ENCODE measurements around the gene TEX26.

Gene TEX26

DNA sequence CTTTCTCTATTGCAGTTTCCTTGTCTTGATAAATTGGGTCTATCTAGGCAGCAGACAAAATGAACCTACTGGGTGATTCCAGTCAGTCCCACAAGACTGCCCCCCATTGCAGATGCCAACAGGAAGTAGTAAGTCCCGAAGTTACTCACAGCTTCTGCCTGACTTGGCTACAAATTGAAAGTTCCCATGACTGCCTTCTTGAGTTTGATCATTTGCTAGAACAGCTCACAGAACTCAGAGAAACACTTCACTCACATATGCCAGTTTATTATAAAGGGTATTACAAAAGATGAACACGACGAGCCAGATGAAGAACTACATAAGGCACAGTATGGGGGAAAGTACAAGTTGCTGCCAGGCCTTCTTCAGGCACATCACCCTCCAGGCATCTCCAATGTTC, 50.0 kb downstream of the TEX26 start:
- no peak for DNase-seq

DNA sequence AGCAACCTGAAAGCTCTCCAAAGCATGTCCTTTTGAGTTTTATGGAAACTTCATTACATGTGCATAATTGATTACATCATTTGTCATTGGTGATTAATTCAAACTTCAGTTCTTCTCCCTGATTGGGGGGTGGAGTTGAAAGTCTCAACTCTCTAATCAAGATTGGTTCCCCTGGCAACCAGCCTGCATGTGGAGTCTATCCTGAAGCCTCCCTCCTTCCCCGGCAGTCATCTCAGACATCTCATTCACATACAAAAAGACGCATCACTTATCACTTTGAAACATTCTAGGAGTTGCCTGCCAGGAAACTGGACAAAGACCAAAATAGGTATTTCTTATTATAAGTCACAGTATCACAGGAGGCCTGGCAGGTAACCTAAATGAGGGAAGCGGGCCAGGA, 50.5 kb downstream of the TEX26 start:
- no peak for DNase-seq

DNA sequence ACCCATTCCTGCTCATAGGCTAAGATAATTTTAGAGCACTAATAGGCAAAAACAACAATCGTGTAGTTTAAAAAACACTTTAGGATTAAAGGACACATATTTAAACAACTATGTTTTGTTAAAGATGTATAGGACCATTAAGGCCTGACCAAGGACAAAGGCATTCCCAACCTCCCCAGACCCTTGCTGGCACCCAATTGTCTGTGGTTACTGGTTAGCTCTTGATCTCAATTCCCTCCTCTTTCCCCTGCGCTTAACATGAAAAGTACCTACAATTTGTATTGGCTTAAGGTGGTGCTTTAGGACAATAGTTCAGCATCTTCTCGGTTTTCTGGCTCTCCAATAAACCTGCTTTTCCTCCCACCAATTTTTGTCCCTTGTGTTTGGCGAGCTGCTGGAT, 51.0 kb downstream of the TEX26 start:
- DNase-seq = no peak

DNA sequence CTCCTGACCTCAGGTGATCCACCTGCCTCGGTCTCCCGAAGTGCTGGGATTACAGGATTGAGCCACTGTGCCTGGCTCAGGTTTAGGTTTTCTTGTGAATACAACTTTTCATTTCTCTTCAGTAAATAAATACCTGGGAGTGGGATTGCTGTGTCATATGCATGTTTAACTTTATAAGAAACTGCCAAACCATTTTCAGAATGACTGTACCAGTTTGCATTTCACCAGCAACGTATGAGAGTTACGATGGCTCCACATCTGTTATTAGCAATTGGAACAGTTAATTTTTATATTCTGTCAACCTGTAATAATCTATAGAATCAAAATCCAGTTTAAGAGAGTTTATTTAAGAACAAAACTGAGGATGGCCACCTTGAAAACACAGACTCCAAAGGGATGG, 52.2 kb downstream of the TEX26 start:
- no peak for DNase-seq

DNA sequence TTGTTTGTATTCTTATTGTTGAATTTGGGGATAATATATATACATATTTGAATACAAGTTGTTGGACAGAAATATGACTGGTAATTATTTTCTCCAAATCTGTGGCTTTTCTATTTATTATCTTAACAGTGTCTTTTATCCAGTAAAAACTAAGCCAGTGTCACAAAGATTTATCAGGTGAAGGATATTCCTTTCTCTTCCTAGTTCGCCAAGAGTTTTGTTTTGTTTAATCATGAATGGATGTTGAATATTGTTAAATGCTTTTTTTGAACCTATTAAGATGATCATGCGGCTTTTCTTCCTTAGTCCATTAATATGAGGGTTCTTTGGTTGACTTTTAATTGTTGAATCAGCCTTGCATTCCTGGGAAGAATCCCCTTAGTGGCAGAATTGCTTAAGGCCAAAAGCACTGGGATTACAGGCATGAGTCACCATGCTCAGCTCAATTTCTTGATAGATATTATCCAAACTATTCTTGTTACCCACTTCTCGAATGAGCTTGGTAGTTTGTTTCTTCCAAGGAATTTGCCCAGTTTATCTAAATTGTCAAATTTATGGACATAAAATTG, 53.3 kb downstream of the TEX26 start:
- DNase-seq = no peak

DNA sequence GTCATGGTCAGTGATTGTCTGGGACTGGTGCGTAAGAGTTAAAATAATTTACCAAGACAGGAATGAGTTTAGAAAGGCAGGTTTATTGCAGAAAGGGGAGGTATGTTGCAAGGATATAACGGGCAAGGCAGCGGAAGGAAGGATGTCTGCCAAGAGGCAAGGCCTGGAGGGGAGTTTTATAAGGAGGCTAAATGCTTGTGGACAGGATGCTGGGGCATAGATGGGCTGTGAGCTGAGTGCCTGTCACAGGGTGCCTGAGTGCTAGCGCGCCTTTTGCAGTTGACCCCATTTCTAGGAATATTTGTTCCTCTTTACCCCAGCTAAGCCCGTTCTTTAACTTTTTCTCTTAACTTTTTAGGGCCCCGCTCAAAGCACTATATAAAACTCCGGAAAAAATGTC, 58.7 kb downstream of the TEX26 start:
- DNase-seq = no peak

DNA sequence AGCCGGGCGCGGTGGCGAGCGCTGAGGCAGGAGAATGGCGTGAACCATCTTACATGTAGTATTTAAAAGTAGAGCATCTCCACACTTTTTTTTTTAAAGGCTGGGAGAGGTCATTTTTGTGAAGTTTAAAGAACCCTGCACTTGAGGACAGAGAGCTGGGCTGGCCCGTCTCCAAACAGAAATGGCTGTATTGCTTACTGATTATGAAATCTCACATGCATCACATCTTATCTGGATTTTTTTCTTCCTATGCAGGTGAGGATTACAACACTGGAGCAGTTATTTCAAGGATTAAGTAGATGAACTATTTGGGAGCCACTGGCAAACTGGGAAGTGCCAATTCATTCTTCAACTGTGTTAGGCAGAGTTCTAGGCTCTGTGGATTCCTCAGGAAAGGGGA, 59.5 kb downstream of the TEX26 start:
- no peak for DNase-seq

DNA sequence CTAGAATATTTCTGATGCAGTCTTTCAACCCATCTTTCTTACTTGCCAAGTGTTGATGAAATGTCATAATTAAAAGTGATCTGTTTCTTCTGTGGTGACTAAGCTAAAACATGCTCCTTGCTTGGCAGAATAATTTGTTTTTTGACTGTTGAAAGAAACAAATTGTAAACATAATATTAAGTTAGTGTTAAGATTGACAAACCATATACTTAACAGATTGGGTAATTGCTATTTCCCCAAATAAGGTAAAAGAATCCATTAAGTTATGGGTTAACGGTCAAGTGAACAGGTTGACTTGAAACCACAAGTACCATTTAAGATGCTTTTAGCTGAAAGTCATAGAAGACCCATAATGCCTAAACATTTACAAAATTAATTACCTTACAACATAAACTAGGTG, 62.9 kb downstream of the TEX26 start:
- no peak for DNase-seq

DNA sequence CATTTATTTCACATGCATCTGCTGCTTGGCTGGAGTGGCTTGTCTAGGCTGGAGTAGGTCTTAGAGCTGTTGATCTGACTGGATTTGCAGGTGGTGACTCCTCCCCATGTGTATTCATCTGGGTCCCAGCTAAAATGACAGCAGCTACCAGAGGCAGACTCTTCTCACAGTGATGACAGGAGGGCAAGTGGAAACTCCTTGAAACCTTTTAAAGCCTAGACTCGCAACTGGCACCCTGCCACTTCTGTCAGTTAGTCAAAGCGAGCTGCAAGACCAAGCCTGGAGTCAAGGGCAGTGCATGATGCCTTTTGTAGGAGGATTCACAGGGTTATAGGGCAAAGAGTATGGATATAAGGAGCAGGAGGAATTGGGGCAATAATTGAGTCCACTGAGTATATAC, 65.2 kb downstream of the TEX26 start:
- no peak for DNase-seq

DNA sequence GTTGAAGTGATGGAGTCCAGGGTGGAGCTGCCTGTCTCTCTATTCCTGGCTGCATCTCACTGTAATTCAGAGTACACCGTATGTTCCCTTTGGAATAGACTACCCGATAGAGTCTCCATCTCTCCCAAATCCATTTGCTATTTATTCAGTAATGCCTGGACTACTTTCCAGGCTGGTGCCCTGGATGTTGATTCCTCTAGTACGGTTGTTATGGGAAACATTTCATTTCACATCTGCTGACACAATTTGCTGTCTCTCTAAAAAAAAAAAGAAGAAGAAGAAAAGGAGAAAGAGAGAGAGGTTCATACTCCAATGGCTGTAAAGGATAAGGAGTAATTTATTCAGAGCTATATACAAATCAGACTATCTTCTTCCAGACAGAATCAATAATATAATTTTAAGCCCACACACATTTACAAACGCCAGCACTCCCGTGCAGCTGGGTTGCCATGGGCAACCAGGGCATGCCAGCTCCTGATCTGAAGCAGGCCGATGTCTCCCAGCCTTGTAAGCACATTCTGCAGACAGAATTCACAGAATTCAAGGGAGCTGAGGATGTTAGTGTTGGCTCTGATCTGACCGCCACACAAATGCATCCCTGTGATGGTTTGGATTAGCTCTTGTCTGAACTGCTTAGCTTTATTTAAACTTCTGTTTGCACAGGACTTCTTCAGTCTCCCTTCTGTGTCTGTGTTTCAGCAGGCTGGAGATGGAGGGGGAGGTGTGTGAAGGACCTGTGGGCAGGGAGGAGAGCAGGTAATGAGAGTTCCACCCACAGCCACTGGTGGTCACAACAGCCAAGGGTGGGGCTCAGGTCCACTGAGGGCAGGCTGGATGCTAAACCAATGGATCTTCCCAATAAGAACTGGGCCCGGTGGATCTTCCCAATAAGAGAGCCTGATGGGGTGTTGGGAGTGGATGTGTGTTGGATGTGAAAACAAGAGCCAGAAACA, 66.0 kb downstream of the TEX26 start:
- DNase-seq = peak; percentile 15

DNA sequence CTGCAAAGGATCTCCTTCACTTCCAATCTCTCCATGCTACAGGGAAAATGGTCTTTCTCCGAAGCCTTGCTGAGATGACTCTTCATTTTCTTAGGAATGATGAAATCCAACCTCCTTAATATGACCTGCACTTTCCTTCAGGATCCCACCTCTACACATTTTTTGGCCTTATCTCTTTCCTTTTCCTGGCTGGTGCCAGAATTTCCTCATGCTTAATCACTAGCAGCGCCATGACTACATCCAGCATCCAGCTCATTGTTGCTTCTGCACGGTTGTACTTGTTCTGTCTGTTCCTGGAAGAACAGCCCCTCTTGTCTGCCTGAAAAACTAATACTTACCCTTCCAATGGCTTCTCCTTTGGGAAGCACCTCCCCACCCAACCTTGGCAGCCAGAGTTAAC, 68.4 kb downstream of the TEX26 start:
- DNase-seq = no peak

DNA sequence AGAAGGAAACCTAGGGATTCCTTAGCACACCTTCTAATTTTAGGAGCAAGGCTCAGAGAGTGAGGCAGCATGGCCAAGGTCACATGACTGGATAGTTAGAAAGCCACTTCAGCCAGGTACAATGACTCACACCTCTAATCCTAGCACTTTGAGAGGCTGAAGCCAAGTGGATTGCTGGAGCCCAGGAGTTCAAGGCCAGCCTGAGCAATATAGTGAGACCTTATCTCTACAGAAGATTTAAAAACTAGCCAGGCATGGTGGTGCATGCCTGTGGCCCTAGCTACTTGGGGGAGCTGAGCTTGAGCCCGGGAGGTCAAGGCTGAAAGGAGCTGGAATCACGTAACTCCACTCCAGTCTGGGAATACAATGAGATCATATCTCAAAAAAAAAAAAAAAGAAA, 69.2 kb downstream of the TEX26 start:
- no peak for DNase-seq

DNA sequence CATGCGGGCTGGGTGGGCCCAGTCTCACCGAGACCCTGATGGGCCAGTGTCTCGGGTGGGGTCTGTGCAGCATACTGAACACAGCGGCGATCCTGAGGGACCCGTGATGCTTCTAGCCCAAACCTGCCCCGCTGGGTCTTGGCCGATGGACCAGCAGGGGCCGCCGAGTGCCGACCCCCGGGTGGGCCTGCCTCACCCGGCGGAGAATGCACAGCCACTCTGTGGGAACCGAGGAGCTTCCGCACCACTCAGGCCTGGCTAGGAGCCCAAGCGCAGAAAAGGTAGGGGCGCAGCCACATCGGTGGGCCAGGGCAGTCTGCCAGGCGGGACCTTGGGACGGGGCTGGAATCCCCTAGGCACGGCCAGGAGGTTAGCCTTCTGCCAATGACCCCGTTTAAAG, 72.6 kb downstream of the TEX26 start:
- no peak for DNase-seq

DNA sequence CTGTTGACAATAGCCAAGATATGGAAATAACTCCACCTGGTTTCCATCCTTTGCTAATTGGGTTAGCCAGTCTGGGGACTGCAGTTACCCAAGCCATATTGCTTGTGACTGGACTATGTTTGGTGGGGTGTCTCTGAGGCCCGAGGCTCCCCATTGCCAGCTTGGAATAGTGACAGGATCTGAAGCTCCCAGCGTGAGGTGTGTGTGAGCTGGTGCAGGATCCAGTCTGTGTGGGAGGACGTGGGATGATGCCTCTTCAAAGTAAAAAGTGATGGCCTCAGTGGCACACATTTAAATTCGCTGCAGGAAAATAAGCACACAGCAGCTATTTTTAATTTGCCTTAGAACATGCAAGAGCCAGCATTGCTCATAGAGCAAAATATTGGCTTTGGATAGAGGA, 75.0 kb downstream of the TEX26 start:
- no peak for DNase-seq

DNA sequence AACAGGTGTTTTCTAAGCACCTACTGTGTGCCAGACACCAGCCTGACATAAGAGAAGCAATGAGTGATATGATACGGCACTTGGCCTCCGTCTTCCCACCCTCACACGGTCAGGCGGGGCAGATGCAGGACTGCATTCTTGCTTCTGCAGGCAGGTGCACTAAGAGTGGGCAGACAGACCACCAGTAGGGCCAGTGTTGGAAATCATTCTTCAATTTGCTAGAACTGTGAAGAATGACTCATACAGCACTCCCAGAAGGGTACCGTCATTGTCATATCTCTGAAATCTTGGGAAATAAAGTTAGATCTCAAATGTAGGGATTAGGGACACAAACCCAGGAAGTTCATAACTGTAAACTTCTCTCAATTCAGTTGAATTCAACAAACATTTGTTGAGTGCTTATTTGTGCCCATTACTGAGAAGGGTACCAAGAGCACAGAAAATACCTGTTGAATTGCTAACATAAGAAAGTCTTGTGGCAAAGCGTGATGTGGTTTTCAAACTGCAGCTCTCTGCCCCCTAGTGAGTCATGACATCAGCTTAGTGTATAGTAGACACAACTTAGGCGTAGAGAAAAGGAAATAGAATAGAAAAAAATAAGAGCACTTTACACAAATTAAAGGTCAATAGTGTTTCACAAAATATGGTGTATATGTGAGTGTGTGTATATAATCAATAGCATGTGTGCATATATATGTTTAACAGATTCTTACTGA, 76.1 kb downstream of the TEX26 start:
- DNase-seq = no peak

DNA sequence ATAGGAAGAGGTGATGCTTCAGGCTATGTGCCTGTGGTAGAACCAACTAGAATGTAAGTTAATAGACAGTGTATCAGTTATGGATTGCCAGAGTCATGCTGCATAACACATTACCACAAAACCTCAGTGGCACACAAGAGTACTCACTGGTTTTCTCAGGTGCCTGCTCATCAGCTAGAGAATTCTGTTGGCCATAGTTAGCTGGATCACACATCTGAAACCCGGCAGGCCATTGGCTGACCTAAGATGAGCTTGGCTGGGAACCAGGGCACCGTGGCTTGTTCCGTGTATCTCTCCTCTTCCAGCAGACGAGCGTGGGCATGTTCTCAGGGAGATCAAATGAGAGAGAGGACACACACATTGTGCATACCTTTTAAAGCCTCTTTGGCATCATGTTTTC, 76.7 kb downstream of the TEX26 start:
- DNase-seq = no peak

DNA sequence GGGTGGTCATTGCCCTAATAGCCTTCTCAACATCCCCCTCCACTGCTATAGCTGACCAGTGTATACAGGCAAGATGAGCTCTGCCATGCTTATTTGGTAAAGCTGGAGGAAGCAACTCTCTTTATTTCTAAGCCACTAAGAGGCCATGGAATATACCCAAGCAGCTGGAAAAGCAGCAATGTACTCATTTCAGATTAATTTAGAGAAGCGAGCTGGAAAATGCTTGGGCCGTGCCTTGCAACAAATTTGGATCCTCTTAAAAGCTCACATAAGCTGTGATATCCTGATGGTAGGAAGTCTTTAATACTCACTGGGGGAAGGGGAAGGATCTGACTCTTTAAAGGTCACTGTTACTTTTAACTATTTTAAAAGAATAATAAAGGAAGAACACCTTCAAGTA, 77.8 kb downstream of the TEX26 start:
- DNase-seq = no peak

DNA sequence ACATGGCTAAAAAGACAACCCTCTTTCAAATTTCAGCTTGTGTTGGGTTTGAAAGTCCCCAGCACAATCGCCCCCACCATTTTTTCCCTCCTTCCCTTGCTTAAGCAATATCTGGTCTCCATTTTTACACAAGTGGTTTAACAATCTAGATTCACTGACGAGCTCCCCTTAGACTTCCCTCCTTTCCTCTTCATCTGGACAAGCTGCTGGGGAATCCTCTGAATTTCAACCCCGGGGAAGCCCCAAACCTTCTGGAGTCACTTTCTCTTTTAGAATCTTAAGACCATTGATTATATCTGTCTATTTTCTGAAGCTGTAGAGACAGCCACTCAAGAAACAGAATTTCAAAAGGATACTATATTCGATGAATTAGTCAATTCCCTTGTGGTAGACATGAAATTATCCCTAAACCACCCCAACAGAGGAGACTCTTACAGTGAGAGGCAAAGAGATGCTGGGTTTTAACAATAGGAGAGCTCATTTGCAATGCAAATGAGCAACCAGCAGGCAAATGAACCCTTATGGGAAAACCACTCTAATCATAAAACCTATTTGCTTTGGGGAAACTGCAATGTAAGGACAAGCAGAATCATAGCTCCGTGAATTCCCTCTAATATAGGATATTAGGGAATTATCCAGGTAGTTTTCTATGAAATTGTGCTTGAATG, 78.9 kb downstream of the TEX26 start:
- DNase-seq = no peak

DNA sequence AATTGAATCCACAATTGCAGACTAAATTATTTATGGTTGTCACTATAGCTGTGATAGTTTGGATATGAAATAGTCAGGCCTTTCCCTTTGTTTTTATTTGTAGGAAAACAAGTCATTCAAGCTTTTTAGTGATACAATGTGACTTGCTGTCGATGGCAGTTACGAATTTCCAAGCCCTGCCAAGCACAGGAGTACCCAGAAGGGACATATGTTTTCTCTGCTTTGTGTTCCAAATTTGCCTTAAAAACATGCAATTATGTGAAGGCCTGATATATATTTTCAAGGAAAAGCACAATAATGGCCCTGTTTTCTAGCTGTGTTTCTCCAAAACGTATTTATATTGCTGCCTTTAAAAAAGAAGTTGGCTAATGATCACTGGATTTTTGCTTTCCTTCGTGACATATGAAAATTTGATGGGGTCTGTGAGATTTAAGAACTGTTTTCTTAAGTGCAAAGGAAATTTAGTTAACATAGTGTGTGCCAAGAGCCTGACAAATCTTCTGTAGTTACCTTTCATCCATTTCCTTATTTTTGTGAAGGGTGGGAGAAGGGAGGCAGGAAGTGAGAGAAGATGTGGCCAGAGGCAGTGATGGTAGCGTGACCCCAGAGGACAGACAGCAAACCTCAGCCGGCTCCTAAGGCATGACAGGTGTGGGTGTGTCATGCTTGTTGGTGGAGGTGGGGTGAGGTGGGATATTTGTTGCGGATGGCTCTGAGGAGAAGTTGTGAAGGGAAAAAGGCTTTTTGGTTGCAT, 79.6 kb downstream of the TEX26 start:
- no peak for DNase-seq

DNA sequence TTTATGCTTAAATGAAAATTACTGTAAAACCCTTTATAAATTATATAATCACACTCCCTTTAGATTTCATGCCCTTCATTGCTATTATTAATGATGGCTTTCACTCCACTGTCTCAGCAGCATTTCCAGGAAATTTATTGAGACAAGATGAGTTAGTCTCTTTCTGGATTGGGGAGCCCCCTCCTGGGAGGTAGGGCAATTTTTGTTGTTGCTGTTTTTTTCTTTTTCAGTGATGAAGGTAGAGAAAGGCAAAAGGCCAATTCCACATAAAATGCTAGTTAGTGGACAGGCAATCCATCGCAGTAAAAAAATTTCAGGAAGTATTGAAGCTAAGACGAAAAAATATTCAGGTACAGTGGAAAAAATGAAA, 80.2 kb downstream of the TEX26 start:
- DNase-seq = no peak

DNA sequence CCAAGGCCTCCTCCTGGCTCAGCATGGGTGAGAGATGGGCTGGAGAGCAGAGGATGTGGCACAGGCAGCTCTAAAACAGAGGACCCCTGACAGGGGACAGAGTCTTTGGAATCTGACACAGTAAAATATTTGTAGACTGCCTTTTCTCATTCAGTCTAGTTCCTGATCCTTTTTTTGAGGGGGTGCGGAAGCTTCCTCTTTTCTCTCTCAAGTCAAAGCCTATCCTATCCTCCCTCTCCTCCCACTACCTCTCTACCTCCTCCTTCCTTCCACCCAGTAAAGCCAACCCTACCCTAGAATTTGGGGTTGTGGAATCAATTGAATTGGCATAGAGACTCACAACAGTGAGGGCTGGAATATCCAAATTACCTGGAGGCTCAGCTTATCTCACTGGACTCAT, 82.0 kb downstream of the TEX26 start:
- DNase-seq = no peak

DNA sequence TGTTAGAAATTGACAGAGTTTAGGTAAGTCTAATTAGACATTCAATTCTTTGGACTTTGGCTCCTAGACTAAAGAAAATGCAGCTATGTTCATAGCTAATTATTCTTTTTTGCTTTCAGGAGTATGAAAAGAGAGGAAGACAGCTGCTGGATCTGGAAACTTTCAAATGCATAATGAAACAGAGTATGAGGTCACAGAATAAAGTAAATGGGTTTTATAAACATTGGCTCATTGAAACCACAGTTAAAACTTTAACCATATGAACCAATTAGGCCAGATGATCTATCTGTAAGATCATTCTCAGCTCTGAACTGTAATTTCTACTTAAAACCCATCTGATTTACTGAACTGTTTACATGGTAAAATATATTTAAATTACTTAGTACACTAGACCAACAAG, 82.7 kb downstream of the TEX26 start:
- DNase-seq = no peak
